Osteocyte (in vitro differentiated cells): ENCODE measurements around the gene FAT2. TPM values are rescaled to one million over a fixed set of nuclear protein-coding genes. Genes with fewer than 3 reads are reported as not detected.

ENCODE experiments used
- DNase-seq: peaks from one replicate; pipeline ENCODE4 v3.0.0; 2021; ENCODE audit warnings: mixed read lengths; ENCODE audit not compliant: unreplicated experiment; ENCODE audit errors: extremely low spot score
- H3K27ac Mint-ChIP-seq: one replicate; pipeline ENCODE4 v1.8.0; 2021; ENCODE audit warnings: mild to moderate bottlenecking, mixed read lengths; ENCODE audit not compliant: unreplicated experiment
- H3K27me3 Mint-ChIP-seq: one replicate; pipeline ENCODE4 v1.8.0; 2021; ENCODE audit warnings: mixed read lengths; ENCODE audit not compliant: unreplicated experiment
- H3K36me3 Mint-ChIP-seq: one replicate; pipeline ENCODE4 v1.8.0; 2021; ENCODE audit warnings: mixed read lengths; ENCODE audit not compliant: unreplicated experiment
- H3K4me1 Mint-ChIP-seq: one replicate; pipeline ENCODE4 v1.8.0; 2021; ENCODE audit warnings: mixed read lengths; ENCODE audit not compliant: unreplicated experiment
- H3K4me3 Mint-ChIP-seq: one replicate; pipeline ENCODE4 v1.8.0; 2021; ENCODE audit warnings: mild to moderate bottlenecking, moderate library complexity, mixed read lengths; ENCODE audit not compliant: unreplicated experiment
- H3K9me3 Mint-ChIP-seq: one replicate; pipeline ENCODE4 v1.8.0; 2021; ENCODE audit warnings: mixed read lengths; ENCODE audit not compliant: unreplicated experiment
- CTCF ChIP-seq: fragments of 200-600 bp; sonication (generic); IDR thresholded peaks from 2 replicates; pipeline ENCODE4 v1.5.0; 2021; ENCODE audit warnings: antibody characterized with exemption, mild to moderate bottlenecking, moderate library complexity
- total RNA-seq: library from RNA; stranded (reverse); gene quantifications from 2 replicates; pipeline ENCODE4 v1.2.1, GENCODE V29; 2021

FAT2 gene
- total RNA-seq, 1 donor from 2014 or later: 30.1 TPM

DNA sequence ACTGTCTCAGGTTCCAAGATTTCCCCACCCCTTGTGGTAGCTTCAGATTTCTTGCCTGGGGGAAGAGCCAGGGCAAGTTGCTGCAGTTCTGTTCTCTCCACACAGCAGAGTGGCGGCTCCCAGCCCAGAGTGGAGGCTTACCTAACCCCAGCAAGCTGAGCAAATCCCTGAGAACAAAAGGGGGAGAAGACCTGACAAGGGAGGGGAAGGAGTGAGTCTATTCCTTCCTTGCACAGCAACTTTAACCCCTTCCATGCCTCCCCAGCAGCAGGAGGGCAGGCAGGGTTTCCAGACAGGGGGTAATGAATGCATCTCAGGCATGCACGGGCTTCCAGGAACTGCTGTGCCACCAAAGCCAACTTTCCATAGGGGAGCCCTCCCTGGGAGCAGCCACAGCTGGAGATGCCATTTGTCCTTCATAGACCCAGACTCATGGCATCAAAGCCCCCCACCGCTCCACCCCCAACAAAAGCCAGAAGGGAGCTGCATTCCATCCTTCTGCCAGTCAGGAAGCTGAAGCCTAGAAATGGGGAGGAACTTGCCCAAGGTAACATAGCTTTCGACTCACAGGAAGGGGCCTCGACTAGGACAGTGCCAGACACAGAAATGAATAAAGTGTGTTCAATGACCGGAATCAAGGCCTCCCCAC is 28.8 kb upstream of the FAT2 start:
- peak overlapping the region; percentile 30 for H3K4me3 Mint-ChIP-seq
- H3K36me3 Mint-ChIP-seq: no peaks in the 10 kb centered on the region
- DNase-seq: peak; percentile 88
- no peaks in the 10 kb centered on the region for H3K27me3 Mint-ChIP-seq
- peak overlapping the region; percentile 78 for H3K27ac Mint-ChIP-seq
- peaks cover 66% of the 10 kb centered on the region for H3K4me1 Mint-ChIP-seq
- no peak for TF ChIP-seq CTCF
- no peaks in the 10 kb centered on the region for H3K9me3 Mint-ChIP-seq

GRCh38 chr5:151618907-151619306 is 27.8 kb upstream of the FAT2 start:
- no peak for TF ChIP-seq CTCF
- peaks cover 64% of the 10 kb centered on the region for H3K4me1 Mint-ChIP-seq
- H3K27ac Mint-ChIP-seq: peak overlapping the region; percentile 78
- no peaks in the 10 kb centered on the region for H3K27me3 Mint-ChIP-seq
- no peaks in the 10 kb centered on the region for H3K9me3 Mint-ChIP-seq
- no peak overlapping the region for H3K4me3 Mint-ChIP-seq
- no peaks in the 10 kb centered on the region for H3K36me3 Mint-ChIP-seq
- no peak for DNase-seq

GRCh38 chr5:151617841-151618710 is 26.9 kb upstream of the FAT2 start:
- H3K27ac Mint-ChIP-seq: peak overlapping the region; percentile 78
- no peaks in the 10 kb centered on the region for H3K36me3 Mint-ChIP-seq
- no peak for TF ChIP-seq CTCF
- H3K27me3 Mint-ChIP-seq: no peaks in the 10 kb centered on the region
- no peaks in the 10 kb centered on the region for H3K9me3 Mint-ChIP-seq
- no peak overlapping the region for H3K4me3 Mint-ChIP-seq
- H3K4me1 Mint-ChIP-seq: peaks cover 63% of the 10 kb centered on the region
- DNase-seq: no peak

GRCh38 chr5:151617383-151617840 is 26.3 kb upstream of the FAT2 start:
- Mint-ChIP-seq H3K27ac (no peak overlapping the region), H3K4me1 (peaks cover 65% of the 10 kb centered on the region), H3K9me3 (no peaks in the 10 kb centered on the region), H3K27me3 (no peaks in the 10 kb centered on the region), H3K4me3 (no peak overlapping the region), H3K36me3 (no peaks in the 10 kb centered on the region)
- DNase-seq: no peak
- TF ChIP-seq CTCF: no peak

- Mint-ChIP-seq H3K4me3 (no peak overlapping the region), H3K27ac (no peak overlapping the region), H3K36me3 (no peaks in the 10 kb centered on the region), H3K4me1 (peaks cover 45% of the 10 kb centered on the region), H3K9me3 (no peaks in the 10 kb centered on the region), H3K27me3 (no peaks in the 10 kb centered on the region)
- no peak for DNase-seq
- no peak for TF ChIP-seq CTCF
Measured at GRCh38 chr5:151615431-151615830, 24.3 kb upstream of the FAT2 start.
